Mesenchymal stem cell (in vitro differentiated cells and primary cell): ENCODE measurements around the gene HPCAL1.
A peak's percentile ranks its signal among the peaks of the same experiment; 100 is the strongest.

Source experiments
- DNase-seq: peaks from one replicate; pipeline ENCODE4 v3.0.0-alpha.2; 2013
- H2AFZ ChIP-seq: one replicate; pipeline ENCODE4 v1.6.1; 2013; ENCODE audit warnings: low read depth, mild to moderate bottlenecking, control low read depth, inconsistent platforms, low read length, moderate library complexity
- H2AK5ac ChIP-seq: 2 replicates; pipeline ENCODE4 v1.6.1; 2013; ENCODE audit warnings: low read length, moderate library complexity, mild to moderate bottlenecking, inconsistent platforms; ENCODE audit not compliant: severe bottlenecking
- H2BK120ac ChIP-seq: one replicate; pipeline ENCODE4 v1.6.1; 2013; ENCODE audit warnings: low read depth, mild to moderate bottlenecking, inconsistent platforms, low read length, moderate library complexity
- H2BK12ac ChIP-seq, 2 experiments: one replicate each; pipeline ENCODE4 v1.6.1; 2013; ENCODE audit warnings: inconsistent platforms in 2 of 2, low read length in 2 of 2, mild to moderate bottlenecking in 2 of 2, moderate library complexity in 2 of 2, control low read depth in 1 of 2
- H2BK15ac ChIP-seq: one replicate; pipeline ENCODE4 v1.6.1; 2013; ENCODE audit warnings: mild to moderate bottlenecking, low read depth, inconsistent platforms; ENCODE audit not compliant: poor library complexity, severe bottlenecking
- H2BK5ac ChIP-seq: 2 replicates; pipeline ENCODE4 v1.6.1; 2013; ENCODE audit warnings: low read depth, mild to moderate bottlenecking, low read length, control low read depth, inconsistent platforms; ENCODE audit not compliant: poor library complexity, severe bottlenecking
- H3K14ac ChIP-seq, 2 experiments: one replicate each; pipeline ENCODE4 v1.6.1; 2013; ENCODE audit warnings: inconsistent platforms in 2 of 2, low read length in 2 of 2, control low read depth in 1 of 2, mild to moderate bottlenecking in 1 of 2, moderate library complexity in 1 of 2
- H3K18ac ChIP-seq, 2 experiments: one replicate each; pipeline ENCODE4 v1.6.1; 2013; ENCODE audit warnings: inconsistent platforms in 2 of 2, low read length in 2 of 2, control low read depth in 1 of 2, low read depth in 1 of 2, mild to moderate bottlenecking in 1 of 2
- H3K23ac ChIP-seq, 2 experiments: one replicate each; pipeline ENCODE4 v1.6.1; 2013; ENCODE audit warnings: inconsistent platforms in 2 of 2, low read length in 2 of 2, mild to moderate bottlenecking in 2 of 2, moderate library complexity in 2 of 2, control low read depth in 1 of 2
- H3K27ac ChIP-seq: 2 replicates; pipeline ENCODE4 v1.5.1; 2013; ENCODE audit warnings: mild to moderate bottlenecking, moderate library complexity, low read length, control low read depth, inconsistent platforms; ENCODE audit not compliant: poor library complexity, severe bottlenecking
- H3K27me3 ChIP-seq, 2 experiments: 2 replicates each; pipeline versions ENCODE4 v1.6.1 to v1.7.0; 2013; ENCODE audit warnings: low read length in 2 of 2, mild to moderate bottlenecking in 2 of 2, moderate library complexity in 2 of 2, control low read depth in 1 of 2, inconsistent platforms in 1 of 2; ENCODE audit not compliant: control insufficient read depth in 1 of 2, insufficient read depth in 1 of 2
- H3K36me3 ChIP-seq, 2 experiments: 2 replicates each; pipeline versions ENCODE4 v1.6.1 to v1.7.0; 2013; ENCODE audit warnings: low read length in 2 of 2, control low read depth in 1 of 2, inconsistent platforms in 1 of 2, low read depth in 1 of 2, mild to moderate bottlenecking in 1 of 2; ENCODE audit not compliant: insufficient read depth in 2 of 2, control insufficient read depth in 1 of 2
- H3K4ac ChIP-seq, 2 experiments: one replicate each; pipeline ENCODE4 v1.6.1; 2013; ENCODE audit warnings: inconsistent platforms in 2 of 2, low read length in 2 of 2, mild to moderate bottlenecking in 2 of 2, moderate library complexity in 2 of 2, control low read depth in 1 of 2, low read depth in 1 of 2
- H3K4me1 ChIP-seq: 2 replicates; pipeline ENCODE4 v1.6.1; 2013; ENCODE audit warnings: low read depth, low read length, control low read depth; ENCODE audit not compliant: control insufficient read depth, insufficient read depth
- H3K4me2 ChIP-seq: 2 replicates; pipeline ENCODE4 v1.6.1; 2013; ENCODE audit warnings: low read length, mild to moderate bottlenecking, inconsistent platforms; ENCODE audit not compliant: poor library complexity, severe bottlenecking
- H3K4me3 ChIP-seq, 2 experiments: 2 replicates each; pipeline versions ENCODE4 v1.5.1 to v1.7.0; 2013; ENCODE audit warnings: low read length in 2 of 2, mild to moderate bottlenecking in 2 of 2, control low read depth in 1 of 2, low read depth in 1 of 2; ENCODE audit not compliant: insufficient read depth in 1 of 2
- H3K79me1 ChIP-seq: replicated peaks from 2 replicates; pipeline ENCODE4 v1.6.1; 2013; ENCODE audit warnings: mild to moderate bottlenecking, control low read depth, low read length, inconsistent platforms; ENCODE audit not compliant: poor library complexity, severe bottlenecking
- H3K9ac ChIP-seq: 2 replicates; pipeline ENCODE4 v1.7.0; 2013; ENCODE audit warnings: mild to moderate bottlenecking, low read length, moderate library complexity
- H3K9me3 ChIP-seq: 2 replicates; pipeline ENCODE4 v1.7.0; 2013; ENCODE audit warnings: mild to moderate bottlenecking, low read length; ENCODE audit not compliant: control insufficient read depth
- H4K8ac ChIP-seq: one replicate; pipeline ENCODE4 v1.6.1; 2013; ENCODE audit warnings: inconsistent platforms, mild to moderate bottlenecking, low read length, moderate library complexity
- H4K91ac ChIP-seq: one replicate; pipeline ENCODE4 v1.6.1; 2013; ENCODE audit warnings: mild to moderate bottlenecking, low read length, inconsistent platforms
- WGBS: methylation state at CpG from one replicate; pipeline ENCODE4 v1.1.7; 2013; ENCODE audit warnings: mixed read lengths; 5-methylcytosine and 5-hydroxymethylcytosine counted together

Gene HPCAL1

DNA sequence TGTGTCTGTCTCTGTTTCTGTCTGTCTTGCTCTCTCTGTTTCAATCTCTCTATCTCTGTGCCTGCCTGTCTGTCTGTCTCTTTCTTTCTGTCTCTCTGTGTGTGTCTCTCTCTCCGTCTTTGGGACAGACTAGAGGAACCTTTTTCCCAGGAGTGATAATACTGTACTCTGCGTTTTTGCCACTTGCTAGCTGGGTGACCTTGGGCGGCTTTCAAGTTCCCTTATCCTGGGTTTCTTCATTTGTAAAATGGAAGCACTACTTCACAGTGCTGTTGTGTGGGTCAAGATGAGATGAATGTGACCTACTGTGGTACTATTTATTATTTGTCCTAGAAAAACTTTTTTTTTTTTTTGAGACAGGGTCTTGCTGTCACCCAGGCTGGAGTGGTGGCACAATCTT is 42.4 kb downstream of the HPCAL1 start:
- Histone ChIP-seq H2BK12ac (no peak overlapping the region), H3K9ac (no peak overlapping the region)
- 94% methylated on average over 3 of the region's 3 CpGs for WGBS

DNA sequence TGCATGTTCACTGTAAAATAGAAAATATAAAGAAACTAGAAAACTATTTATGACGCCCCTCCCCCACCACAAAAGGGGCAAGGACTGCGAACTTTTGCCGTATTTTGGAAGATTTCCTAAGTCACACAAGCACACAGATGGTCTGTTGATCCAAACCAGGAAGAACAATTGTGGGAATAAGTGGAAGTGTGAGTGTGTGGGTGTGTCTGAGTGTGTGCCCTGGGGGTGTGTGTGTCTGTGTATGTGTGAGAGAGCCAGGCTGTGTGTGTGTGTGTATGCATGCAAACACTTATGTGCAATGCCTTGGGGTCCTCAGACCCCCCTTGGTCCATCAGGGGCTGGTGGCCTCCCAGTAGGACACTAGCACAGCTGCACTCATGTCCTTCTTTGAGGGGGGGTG is 43.1 kb downstream of the HPCAL1 start:
- Histone ChIP-seq H3K27me3 (no peaks in the 10 kb centered on the region), H3K36me3 (no peaks in the 10 kb centered on the region), H3K79me1 (peaks cover 28% of the 10 kb centered on the region), H2BK12ac (peak overlapping the region in 1 of 2 experiments; percentile 48), H3K27ac (no peak overlapping the region), H3K14ac (peak overlapping the region in 1 of 2 experiments; percentile 35), H3K4me3 (no peak overlapping the region), H4K91ac (no peak overlapping the region), H3K18ac (peak overlapping the region; percentile 11 to 41), H4K8ac (peak overlapping the region; percentile 55), H3K4me2 (no peak overlapping the region), H3K9me3 (no peaks in the 10 kb centered on the region), H3K9ac (no peak overlapping the region), H2BK15ac (no peak overlapping the region), H3K4me1 (peaks cover 21% of the 10 kb centered on the region), H2AFZ (no peak overlapping the region), H2BK120ac (no peak overlapping the region), H3K23ac (peak overlapping the region in 1 of 2 experiments; percentile 9), H2AK5ac (no peak overlapping the region), H3K4ac (no peak overlapping the region), H2BK5ac (no peak overlapping the region)
- WGBS, result 91% methylated on average over 2 of the region's 3 CpGs
- no peak for DNase-seq

More for the DNA sequence above, 42.4 kb downstream of the HPCAL1 start:
- Histone ChIP-seq H3K4me1 (peaks cover 22% of the 10 kb centered on the region), H3K27ac (no peak overlapping the region), H3K79me1 (peaks cover 31% of the 10 kb centered on the region), H3K4me3 (no peak overlapping the region), H3K23ac (no peak overlapping the region), H3K9me3 (no peaks in the 10 kb centered on the region), H3K4ac (no peak overlapping the region), H3K36me3 (no peaks in the 10 kb centered on the region), H4K8ac (no peak overlapping the region), H4K91ac (no peak overlapping the region), H2AFZ (no peak overlapping the region), H3K14ac (no peak overlapping the region), H3K18ac (no peak overlapping the region), H2BK5ac (no peak overlapping the region), H2BK120ac (no peak overlapping the region), H2BK15ac (no peak overlapping the region), H3K27me3 (no peaks in the 10 kb centered on the region), H2AK5ac (no peak overlapping the region), H3K4me2 (no peak overlapping the region)
- no peak for DNase-seq

DNA sequence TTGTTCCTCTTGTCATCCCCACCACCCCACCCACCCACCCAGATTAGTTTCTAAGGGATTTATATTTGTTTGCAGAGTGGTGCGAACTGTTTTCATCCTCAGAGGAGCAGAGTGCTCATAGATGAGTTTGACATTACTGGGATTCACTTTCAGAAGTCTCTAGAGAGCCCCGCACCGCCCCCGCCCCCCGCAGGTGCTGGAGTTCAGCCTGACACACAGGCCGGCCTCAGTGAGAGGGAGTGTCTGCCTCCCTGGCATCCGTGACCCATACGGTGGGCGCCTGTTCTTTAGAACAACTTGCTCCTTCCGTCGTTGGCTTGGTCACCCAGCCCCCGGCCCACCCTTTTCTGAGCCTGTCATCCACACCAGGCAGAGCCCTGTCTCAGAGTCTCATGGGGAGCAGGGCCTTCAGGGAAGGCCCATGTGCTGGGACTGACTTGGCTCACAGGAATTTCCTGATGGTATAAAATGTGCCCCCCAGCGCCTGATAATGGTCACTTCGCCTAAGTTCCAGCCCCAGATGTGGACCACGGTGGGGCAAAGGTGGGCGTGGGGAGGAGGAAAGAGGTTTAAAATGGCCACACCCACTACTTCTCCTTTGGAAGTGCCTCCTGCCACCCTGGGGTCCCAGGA is 44.3 kb downstream of the HPCAL1 start:
- Histone ChIP-seq H3K4ac (peak overlapping the region in 1 of 2 experiments; percentile 24), H4K8ac (peak overlapping the region; percentile 61), H2BK5ac (no peak overlapping the region), H4K91ac (peak overlapping the region; percentile 61), H3K9ac (no peak overlapping the region), H3K27ac (no peak overlapping the region), H3K9me3 (no peaks in the 10 kb centered on the region), H3K27me3 (no peaks in the 10 kb centered on the region), H2BK15ac (no peak overlapping the region), H3K36me3 (no peaks in the 10 kb centered on the region), H2AK5ac (peak overlapping the region; percentile 27), H3K79me1 (peaks cover 26% of the 10 kb centered on the region), H2BK120ac (peak overlapping the region; percentile 52), H2BK12ac (no peak overlapping the region), H3K4me1 (peaks cover 21% of the 10 kb centered on the region), H3K14ac (peak overlapping the region in 1 of 2 experiments; percentile 46), H3K4me2 (no peak overlapping the region), H2AFZ (no peak overlapping the region), H3K18ac (peak overlapping the region; percentile 21 to 60), H3K4me3 (no peak overlapping the region), H3K23ac (no peak overlapping the region)
- no peak for DNase-seq
- WGBS, result 63% methylated on average over 16 of the region's 16 CpGs

DNA sequence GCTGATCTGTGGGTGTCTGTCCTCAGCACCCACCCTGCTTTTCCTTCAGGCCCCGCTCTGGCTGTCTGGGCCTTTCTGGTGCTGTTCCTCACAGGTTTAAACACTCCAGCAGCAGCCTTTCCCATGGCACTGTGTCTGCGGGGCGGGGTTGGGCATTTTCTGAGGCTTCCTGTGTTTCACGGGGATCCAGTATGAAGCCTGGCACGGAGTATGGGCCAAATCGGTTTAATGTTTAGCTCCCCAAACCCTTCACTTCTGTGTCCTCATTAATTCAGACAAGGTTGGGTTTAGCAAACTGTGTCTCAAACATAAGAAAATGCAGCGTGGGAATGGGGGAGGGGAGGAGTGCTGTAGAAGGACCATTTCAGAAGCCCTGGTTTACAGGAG is 44.9 kb downstream of the HPCAL1 start:
- 86% methylated on average over 7 of the region's 7 CpGs for WGBS

More for the DNA sequence above, 44.9 kb downstream of the HPCAL1 start:
- peak overlapping the region; percentile 52 for H2BK120ac ChIP-seq
- H2BK15ac ChIP-seq, result no peak overlapping the region
- H3K18ac ChIP-seq, result peak overlapping the region; percentile 21 to 60
- H2AK5ac ChIP-seq, result peak overlapping the region; percentile 27
- no peak overlapping the region for H3K14ac ChIP-seq
- no peak overlapping the region for H2AFZ ChIP-seq
- no peak overlapping the region for H3K27ac ChIP-seq
- H3K4me3 ChIP-seq, result no peak overlapping the region
- no peak overlapping the region for H3K4me2 ChIP-seq
- H3K36me3 ChIP-seq, result no peaks in the 10 kb centered on the region
- H3K4ac ChIP-seq, result peak overlapping the region in 1 of 2 experiments; percentile 24
- no peaks in the 10 kb centered on the region for H3K27me3 ChIP-seq
- H4K91ac ChIP-seq, result peak overlapping the region; percentile 61
- H3K79me1 ChIP-seq, result peaks cover 29% of the 10 kb centered on the region
- peaks cover 15% of the 10 kb centered on the region for H3K4me1 ChIP-seq
- H3K9ac ChIP-seq, result no peak overlapping the region
- H4K8ac ChIP-seq, result peak overlapping the region; percentile 61
- H2BK12ac ChIP-seq, result no peak overlapping the region
- no peaks in the 10 kb centered on the region for H3K9me3 ChIP-seq
- no peak for DNase-seq
- no peak overlapping the region for H2BK5ac ChIP-seq
- no peak overlapping the region for H3K23ac ChIP-seq
